H9 (cell line): ENCODE measurements around the gene KLHL20. TPM values are rescaled to one million over a fixed set of nuclear protein-coding genes. Genes with fewer than 3 reads are reported as not detected.
"Not testable (repeated sequence)": the region's sequence is repeated elsewhere in the genome, so short reads cannot be mapped to it uniquely, and the experiment has no call there.

Source experiments
- DNase-seq: peaks from one replicate; pipeline ENCODE4 v3.0.0-alpha.2; 2017
- H2AFZ ChIP-seq: one replicate; pipeline ENCODE4 v1.6.1; 2013; ENCODE audit warnings: mild to moderate bottlenecking, low read length, control low read depth, moderate library complexity
- H2AK5ac ChIP-seq: 2 replicates; pipeline ENCODE4 v1.6.1; 2013; ENCODE audit warnings: low read length, control low read depth, mixed read lengths; ENCODE audit not compliant: insufficient read length
- H2BK120ac ChIP-seq: one replicate; pipeline ENCODE4 v1.6.1; 2013; ENCODE audit warnings: low read depth, mild to moderate bottlenecking, low read length, control low read depth, inconsistent platforms; ENCODE audit not compliant: poor library complexity, severe bottlenecking
- H2BK12ac ChIP-seq: 2 replicates; pipeline ENCODE4 v1.6.1; 2013; ENCODE audit warnings: low read length, control low read depth, mixed read lengths, low read depth; ENCODE audit not compliant: insufficient read length
- H2BK15ac ChIP-seq: 2 replicates; pipeline ENCODE4 v1.6.1; 2013; ENCODE audit warnings: low read depth, low read length, control low read depth
- H2BK20ac ChIP-seq: one replicate; pipeline ENCODE4 v1.6.1; 2013; ENCODE audit warnings: low read depth, mild to moderate bottlenecking, low read length, control low read depth, inconsistent platforms; ENCODE audit not compliant: poor library complexity, severe bottlenecking
- H2BK5ac ChIP-seq: 2 replicates; pipeline ENCODE4 v1.6.1; 2013; ENCODE audit warnings: low read length, control low read depth, mixed read lengths; ENCODE audit not compliant: insufficient read length
- H3K14ac ChIP-seq: 2 replicates; pipeline ENCODE4 v1.6.1; 2013; ENCODE audit warnings: low read length, control low read depth; ENCODE audit not compliant: insufficient read depth
- H3K18ac ChIP-seq: 2 replicates; pipeline ENCODE4 v1.6.1; 2013; ENCODE audit warnings: low read depth, mild to moderate bottlenecking, mixed read lengths, low read length, control low read depth; ENCODE audit not compliant: insufficient read length
- H3K23ac ChIP-seq: 2 replicates; pipeline ENCODE4 v1.6.1; 2013; ENCODE audit warnings: low read length, control low read depth, mixed read lengths, low read depth; ENCODE audit not compliant: insufficient read length
- H3K23me2 ChIP-seq: 2 replicates; pipeline ENCODE4 v1.6.1; 2013; ENCODE audit warnings: low read depth, mild to moderate bottlenecking, mixed read lengths, low read length, control low read depth; ENCODE audit not compliant: insufficient read length, poor library complexity, severe bottlenecking
- H3K27ac ChIP-seq: 2 replicates; pipeline ENCODE4 v1.5.1; 2013; ENCODE audit warnings: low read length, control low read depth, mixed read lengths, low read depth; ENCODE audit not compliant: insufficient read length
- H3K27me3 ChIP-seq: 2 replicates; pipeline ENCODE4 v1.6.1; 2013; ENCODE audit warnings: low read length, control low read depth, inconsistent platforms; ENCODE audit not compliant: insufficient read depth
- H3K4ac ChIP-seq: 2 replicates; pipeline ENCODE4 v1.6.1; 2013; ENCODE audit warnings: low read depth, mild to moderate bottlenecking, control low read depth, inconsistent platforms, low read length, moderate library complexity
- H3K4me1 ChIP-seq: 2 replicates; pipeline ENCODE4 v1.6.1; 2013; ENCODE audit warnings: low read length, control low read depth, inconsistent platforms; ENCODE audit not compliant: insufficient read depth
- H3K4me2 ChIP-seq: 2 replicates; pipeline ENCODE4 v1.6.1; 2013; ENCODE audit warnings: low read length, control low read depth, mixed read lengths; ENCODE audit not compliant: insufficient read length, insufficient read depth
- H3K56ac ChIP-seq: 2 replicates; pipeline ENCODE4 v1.6.1; 2013; ENCODE audit warnings: low read depth, mild to moderate bottlenecking, mixed read lengths, low read length, control low read depth; ENCODE audit not compliant: insufficient read length
- H3K79me1 ChIP-seq: 2 replicates; pipeline ENCODE4 v1.6.1; 2013; ENCODE audit warnings: low read depth, mild to moderate bottlenecking, moderate library complexity, low read length, control low read depth, inconsistent platforms; ENCODE audit not compliant: insufficient read depth, poor library complexity, severe bottlenecking
- H3K79me2 ChIP-seq: 2 replicates; pipeline ENCODE4 v1.6.1; 2013; ENCODE audit warnings: low read length, control low read depth, inconsistent platforms; ENCODE audit not compliant: insufficient read depth
- H3K9ac ChIP-seq: 2 replicates; pipeline ENCODE4 v1.6.1; 2013; ENCODE audit warnings: low read length, control low read depth, mixed read lengths; ENCODE audit not compliant: insufficient read length; ENCODE audit errors: extremely low read depth
- H3K9me3 ChIP-seq: one replicate; pipeline ENCODE4 v1.6.1; 2013; ENCODE audit warnings: low read depth, low read length, inconsistent platforms; ENCODE audit not compliant: control insufficient read depth
- H3T11ph ChIP-seq: one replicate; pipeline ENCODE4 v1.6.1; 2013; ENCODE audit warnings: mild to moderate bottlenecking, low read length, control low read depth, inconsistent platforms
- H4K20me1 ChIP-seq: one replicate; pipeline ENCODE4 v1.6.1; 2013; ENCODE audit not compliant: control insufficient read depth, insufficient read length, insufficient read depth
- H4K5ac ChIP-seq: 2 replicates; pipeline ENCODE4 v1.6.1; 2013; ENCODE audit warnings: low read depth, mild to moderate bottlenecking, mixed read lengths, low read length, control low read depth; ENCODE audit not compliant: insufficient read length
- H4K8ac ChIP-seq: replicated peaks from 2 replicates; pipeline ENCODE4 v1.6.1; 2013; ENCODE audit warnings: low read length, control low read depth, mixed read lengths, low read depth; ENCODE audit not compliant: insufficient read length
- H4K91ac ChIP-seq: 2 replicates; pipeline ENCODE4 v1.6.1; 2013; ENCODE audit warnings: low read depth, mild to moderate bottlenecking, moderate library complexity, mixed read lengths, low read length, control low read depth; ENCODE audit not compliant: insufficient read length
- H3K27ac Mint-ChIP-seq, 3 experiments: 2 replicates in 2 of 3; 3 replicates in 1 of 3; pipeline ENCODE4 v1.8.0; 2020 to 2021; ENCODE audit warnings: mixed read lengths in 3 of 3, mild to moderate bottlenecking in 1 of 3, moderate library complexity in 1 of 3
- H3K27me3 Mint-ChIP-seq: 2 replicates; pipeline ENCODE4 v1.8.0; 2021; ENCODE audit warnings: low read depth, mild to moderate bottlenecking, moderate library complexity, mixed read lengths
- H3K36me3 Mint-ChIP-seq, 3 experiments: 2 replicates in 2 of 3; 3 replicates in 1 of 3; pipeline ENCODE4 v1.8.0; 2020 to 2021; ENCODE audit warnings: low read depth in 3 of 3, mixed read lengths in 3 of 3; ENCODE audit not compliant: insufficient read depth in 1 of 3
- H3K4me1 Mint-ChIP-seq, 2 experiments: 2 replicates each; pipeline ENCODE4 v1.8.0; 2020; ENCODE audit warnings: mixed read lengths in 2 of 2
- H3K4me3 Mint-ChIP-seq, 2 experiments: 2 replicates in 1 of 2; 3 replicates in 1 of 2; pipeline ENCODE4 v1.8.0; 2020 to 2021; ENCODE audit warnings: mild to moderate bottlenecking in 2 of 2, mixed read lengths in 2 of 2, moderate library complexity in 1 of 2
- H3K9me3 Mint-ChIP-seq, 2 experiments: 2 replicates in 1 of 2; 3 replicates in 1 of 2; pipeline ENCODE4 v1.8.0; 2020; ENCODE audit warnings: mild to moderate bottlenecking in 2 of 2, mixed read lengths in 2 of 2, moderate library complexity in 1 of 2
- WGBS: extraction: QIAGEN DNeasy Blood & Tissue Kit; methylation state at CpG from one replicate; pipeline ENCODE4 v1.1.7; 2013; ENCODE audit warnings: missing lambda C conversion rate, low lambda C conversion rate, mixed read lengths; ENCODE audit not compliant: insufficient read length; ENCODE audit errors: extremely low coverage; 5-methylcytosine and 5-hydroxymethylcytosine counted together
- total RNA-seq: library from RNA; stranded (reverse); gene quantifications from 2 replicates; pipeline ENCODE4 v1.2.1, GENCODE V29; 2021

KLHL20 gene
- total RNA-seq, 1 experiment from 2014 or later, result 12.2 TPM

GRCh38 chr1:173685121-173685520, 29.7 kb upstream of the KLHL20 start:
- not testable (repeated sequence) for H3K23ac ChIP-seq, H3K9me3 ChIP-seq, H3K4ac ChIP-seq, H3K9ac ChIP-seq, H2BK12ac ChIP-seq, H3K9me3 Mint-ChIP-seq, H2BK5ac ChIP-seq, H3K23me2 ChIP-seq, H3K56ac ChIP-seq, H3K27ac Mint-ChIP-seq, H3K4me1 ChIP-seq, H2BK20ac ChIP-seq, H3K4me2 ChIP-seq, H4K8ac ChIP-seq, H2BK15ac ChIP-seq, H3T11ph ChIP-seq, H3K27me3 ChIP-seq, H3K14ac ChIP-seq, H2BK120ac ChIP-seq, DNase-seq, H4K5ac ChIP-seq, H2AK5ac ChIP-seq, H4K91ac ChIP-seq, H3K36me3 Mint-ChIP-seq, H4K20me1 ChIP-seq, H3K79me1 ChIP-seq, H3K4me3 Mint-ChIP-seq, H2AFZ ChIP-seq, H3K27me3 Mint-ChIP-seq, H3K18ac ChIP-seq, H3K27ac ChIP-seq, H3K79me2 ChIP-seq
- peaks cover 43 to 56% of the 10 kb centered on the region in 2 experiments for H3K4me1 Mint-ChIP-seq
- no CpG with 5 or more reads among the region's 3 CpGs for WGBS
